Lower leg skin (tissue), 4 donors: ENCODE results near the gene TBC1D12. TPM values are rescaled to one million over a fixed set of nuclear protein-coding genes. Genes with fewer than 3 reads are reported as not detected.

Experiments
- DNase-seq, 2 donors: peaks; one replicate each; pipeline ENCODE4 v3.0.0-alpha.2; 2019; ENCODE audit warnings: low spot score in 2 of 2
- H3K4me3 ChIP-seq: fragments of 200-600 bp; sonication (generic); 2 replicates; pipeline ENCODE4 v1.5.1; 2017; ENCODE audit warnings: mild to moderate bottlenecking, low read depth; ENCODE audit not compliant: poor library complexity, severe bottlenecking
- POLR2A ChIP-seq, 2 donors: fragments of 450-650 bp; IDR thresholded peaks; one replicate each; pipeline ENCODE4 v1.6.1; 2016 to 2017; ENCODE audit warnings: antibody characterized with exemption in 2 of 2, mild to moderate bottlenecking in 1 of 2, moderate library complexity in 1 of 2
- WGBS, 2 donors: methylation state at CpG; one replicate each; pipeline ENCODE4 v1.1.5; 2018; 5-methylcytosine and 5-hydroxymethylcytosine counted together
- intact Hi-C: fragments of 100-400 bp; cut with DNase I; formaldehyde crosslinking; loops from one replicate; pipeline ENCODE4 v1.15.0; 2023; ENCODE audit warnings: low total_unique reads
- total RNA-seq, 4 donors: library from RNA; depleted of rRNA; stranded (reverse); fragments of >200 nt; gene quantifications; one replicate each; pipeline ENCODE4 v1.1.0, GENCODE V29; 2016
- TF ChIP-seq, protein P1 (sequence below), 3 donors: fragments of 450-650 bp; IDR thresholded peaks; one replicate each; pipeline ENCODE4 v1.5.1; 2016; ENCODE audit warnings: antibody characterized with exemption in 3 of 3, mild to moderate bottlenecking in 3 of 3, moderate library complexity in 2 of 3

The TBC1D12 gene
- 10 to 100 TPM; 16.3 to 19.1 (median 18.1) TPM for total RNA-seq

DNA sequence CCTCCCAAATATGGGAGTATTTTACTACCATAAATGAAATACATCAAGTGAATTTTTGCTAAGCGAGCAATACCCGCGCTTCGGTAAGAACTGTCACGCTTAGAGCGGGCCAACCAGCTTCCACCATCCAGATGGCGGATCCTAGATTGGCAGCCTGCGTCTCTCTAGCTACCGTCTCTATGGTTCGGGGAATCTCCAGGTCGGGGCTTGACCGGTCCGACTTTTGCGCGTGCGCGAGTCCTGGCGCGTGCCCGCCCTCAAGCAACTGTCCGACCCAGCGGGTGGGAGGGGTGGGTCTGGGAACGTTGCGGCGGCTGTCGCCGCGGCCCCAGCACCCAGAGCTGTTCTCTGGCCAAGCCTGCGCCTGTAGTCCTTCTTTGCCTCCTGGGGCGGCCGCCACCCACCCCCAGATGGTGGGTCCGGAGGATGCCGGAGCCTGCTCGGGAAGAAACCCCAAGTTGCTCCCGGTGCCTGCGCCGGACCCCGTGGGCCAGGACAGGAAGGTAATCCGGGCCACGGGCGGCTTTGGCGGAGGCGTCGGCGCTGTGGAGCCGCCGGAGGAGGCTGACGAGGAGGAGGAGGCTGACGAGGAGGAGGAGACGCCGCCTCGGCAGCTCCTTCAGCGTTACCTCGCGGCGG is at the start of gene TBC1D12:
Gene TBC1D12 (plus strand): TSS at position 338 of the 639 bp plus-strand sequence. CDS start 73 bp downstream, at position 411.
- TF ChIP-seq POLR2A (IDR thresholded peaks at IDR 0.05): no peak
- TF ChIP-seq, protein P1, sequence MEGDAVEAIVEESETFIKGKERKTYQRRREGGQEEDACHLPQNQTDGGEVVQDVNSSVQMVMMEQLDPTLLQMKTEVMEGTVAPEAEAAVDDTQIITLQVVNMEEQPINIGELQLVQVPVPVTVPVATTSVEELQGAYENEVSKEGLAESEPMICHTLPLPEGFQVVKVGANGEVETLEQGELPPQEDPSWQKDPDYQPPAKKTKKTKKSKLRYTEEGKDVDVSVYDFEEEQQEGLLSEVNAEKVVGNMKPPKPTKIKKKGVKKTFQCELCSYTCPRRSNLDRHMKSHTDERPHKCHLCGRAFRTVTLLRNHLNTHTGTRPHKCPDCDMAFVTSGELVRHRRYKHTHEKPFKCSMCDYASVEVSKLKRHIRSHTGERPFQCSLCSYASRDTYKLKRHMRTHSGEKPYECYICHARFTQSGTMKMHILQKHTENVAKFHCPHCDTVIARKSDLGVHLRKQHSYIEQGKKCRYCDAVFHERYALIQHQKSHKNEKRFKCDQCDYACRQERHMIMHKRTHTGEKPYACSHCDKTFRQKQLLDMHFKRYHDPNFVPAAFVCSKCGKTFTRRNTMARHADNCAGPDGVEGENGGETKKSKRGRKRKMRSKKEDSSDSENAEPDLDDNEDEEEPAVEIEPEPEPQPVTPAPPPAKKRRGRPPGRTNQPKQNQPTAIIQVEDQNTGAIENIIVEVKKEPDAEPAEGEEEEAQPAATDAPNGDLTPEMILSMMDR (IDR thresholded peaks at IDR 0.05): no peak
- intact Hi-C loops: no loop called here
- peak within 1 kb of the TSS; percentile 85 for H3K4me3 ChIP-seq
- DNase-seq: peak; percentile 92 to 98
- WGBS, 2 donors: 1 to 2% methylated on average over 13 to 53 of the region's 56 CpGs

- 89 to 98% methylated on average over 3 of the region's 3 CpGs for WGBS, 2 donors
- no peak overlapping the region for H3K4me3 ChIP-seq
- DNase-seq: no peak
- TF ChIP-seq, protein P1 (IDR thresholded peaks at IDR 0.05): no peak
- no peak for TF ChIP-seq POLR2A (IDR thresholded peaks at IDR 0.05)
- intact Hi-C loops: no loop called here
Measured at GRCh38 chr10:94353336-94353735, 49.0 kb upstream of the TBC1D12 start.

GRCh38 chr10:94355841-94356240 is 46.5 kb upstream of the TBC1D12 start:
- DNase-seq: no peak
- intact Hi-C loops: no loop called here
- 92 to 99% methylated on average over 2 of the region's 2 CpGs for WGBS, 2 donors
- no peak overlapping the region for H3K4me3 ChIP-seq
- TF ChIP-seq, protein P1 (IDR thresholded peaks at IDR 0.05): no peak
- TF ChIP-seq POLR2A (IDR thresholded peaks at IDR 0.05): no peak

- 97 to 99% methylated on average over 3 of the region's 3 CpGs for WGBS, 2 donors
- intact Hi-C loops: no loop called here
- TF ChIP-seq, protein P1 (IDR thresholded peaks at IDR 0.05): no peak
- TF ChIP-seq POLR2A (IDR thresholded peaks at IDR 0.05): no peak
- DNase-seq: no peak
- H3K4me3 ChIP-seq: no peak overlapping the region
Measured at GRCh38 chr10:94357193-94357592, 45.1 kb upstream of the TBC1D12 start.

- DNase-seq: no peak
- 59 to 66% methylated on average over 2 of the region's 2 CpGs for WGBS, 2 donors
- no peak for TF ChIP-seq POLR2A (IDR thresholded peaks at IDR 0.05)
- TF ChIP-seq, protein P1 (IDR thresholded peaks at IDR 0.05): no peak
- no peak overlapping the region for H3K4me3 ChIP-seq
- intact Hi-C loops: no loop called here
Measured at GRCh38 chr10:94358480-94358879, 43.9 kb upstream of the TBC1D12 start.
